Stimulated activated naive CD8-positive, alpha-beta T cell treated with anti-CD3 and anti-CD28 coated beads, Interleukin-15, amount 100 ng/mL, for 72 hours (primary cell): Measurements from ENCODE around the gene LCN12.

Experiments used
- ATAC-seq: fragments of 150-1000 bp; cut with Tn5 transposase; 2 replicates; pipeline ENCODE4 v1.10.0; 2021; ENCODE audit warnings: mild to moderate bottlenecking, moderate library complexity
- DNase-seq, 2 donors: peaks; one replicate each; pipeline ENCODE4 v3.0.0; 2021 to 2022
- H3K27ac Mint-ChIP-seq, 2 donors: one replicate each; pipeline ENCODE4 v1.8.0; 2022; ENCODE audit warnings: mild to moderate bottlenecking in 2 of 2, mixed read lengths in 2 of 2, moderate library complexity in 2 of 2
- H3K27me3 Mint-ChIP-seq: one replicate; pipeline ENCODE4 v1.8.0; 2022; ENCODE audit warnings: mixed read lengths
- H3K4me1 Mint-ChIP-seq: one replicate; pipeline ENCODE4 v1.8.0; 2022; ENCODE audit warnings: mild to moderate bottlenecking, mixed read lengths
- H3K4me3 Mint-ChIP-seq, 2 donors: one replicate each; pipeline ENCODE4 v1.8.0; 2022; ENCODE audit warnings: mild to moderate bottlenecking in 2 of 2, mixed read lengths in 2 of 2, moderate library complexity in 1 of 2
- H3K9me3 Mint-ChIP-seq, 2 donors: one replicate each; pipeline ENCODE4 v1.8.0; 2022; ENCODE audit warnings: mixed read lengths in 2 of 2

The LCN12 gene

DNA sequence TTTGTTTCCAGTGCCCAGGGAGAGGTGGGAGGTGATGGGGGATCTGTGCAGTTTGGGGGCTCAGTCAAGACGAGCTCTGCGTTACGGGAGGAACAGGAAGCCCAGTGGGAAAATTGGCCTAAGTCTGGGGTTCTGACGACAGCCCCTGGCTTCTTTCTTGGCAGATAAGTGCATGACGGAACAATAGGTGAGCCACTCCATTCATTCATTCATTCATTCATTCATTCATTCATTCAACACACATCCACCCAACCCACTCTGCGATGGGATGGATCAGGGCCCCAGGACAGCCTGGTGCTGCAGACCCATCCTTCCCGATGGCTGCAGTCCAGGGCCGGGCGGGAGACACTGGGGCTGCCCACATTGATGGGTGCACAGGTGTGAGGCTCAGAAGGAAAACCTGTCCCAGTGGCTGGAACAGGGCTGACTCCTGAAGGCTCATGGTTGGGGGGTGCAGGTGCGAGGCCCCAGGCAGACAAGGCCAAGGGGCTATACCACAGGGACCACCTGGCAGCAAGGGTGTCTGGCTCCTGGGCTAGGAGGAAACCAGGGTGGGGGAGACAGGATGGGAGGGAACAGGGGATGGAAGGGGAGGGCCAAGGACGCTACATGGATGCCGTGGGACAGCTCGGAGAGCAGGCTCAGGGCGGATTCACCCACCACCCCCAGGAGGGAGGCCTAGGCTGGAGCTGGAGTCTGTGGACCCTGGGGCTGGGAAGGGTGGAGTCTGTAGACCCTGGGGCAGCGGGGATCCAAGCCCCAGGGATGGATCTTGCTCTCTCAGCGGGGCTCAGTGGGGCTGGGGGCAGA lies 28.8 kb downstream of the LCN12 start:
- peaks cover 18% of the 10 kb centered on the region for H3K4me1 Mint-ChIP-seq
- H3K4me3 Mint-ChIP-seq: no peak overlapping the region
- DNase-seq: no peak
- ATAC-seq: no peak
- no peak overlapping the region for H3K27ac Mint-ChIP-seq
- no peaks in the 10 kb centered on the region for H3K9me3 Mint-ChIP-seq
- H3K27me3 Mint-ChIP-seq: peaks cover 18% of the 10 kb centered on the region

DNA sequence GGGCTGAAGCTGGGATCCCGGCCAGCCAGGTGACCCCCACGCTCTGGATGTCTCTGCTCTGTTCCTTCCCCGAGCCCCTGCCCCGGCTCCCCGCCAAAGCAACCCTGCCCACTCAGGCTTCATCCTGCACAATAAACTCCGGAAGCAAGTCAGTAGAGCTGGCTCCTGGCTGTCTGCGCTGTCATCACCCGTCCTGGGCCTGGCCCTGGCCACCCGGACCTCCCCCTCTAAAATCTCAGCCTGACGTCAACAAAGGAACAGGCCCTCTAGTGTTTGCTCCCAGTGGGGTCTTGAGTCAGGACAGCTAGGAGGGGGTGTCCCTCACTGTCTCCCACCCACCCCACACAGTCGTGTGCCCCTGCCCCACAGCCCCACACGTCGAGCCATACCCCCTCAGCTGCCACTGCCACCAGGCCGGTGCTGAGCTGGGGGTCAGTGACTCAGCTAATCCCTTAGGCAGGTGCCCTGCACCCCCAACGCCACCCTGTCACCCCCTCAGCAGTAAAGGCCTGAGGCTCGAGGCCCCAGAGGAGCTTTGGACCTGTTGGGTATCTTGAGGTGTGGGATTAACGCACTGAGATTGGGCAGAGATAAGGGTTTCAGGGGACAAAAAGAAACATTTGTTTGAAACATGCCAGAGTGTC lies 29.6 kb downstream of the LCN12 start:
- peaks cover 10% of the 10 kb centered on the region for H3K4me1 Mint-ChIP-seq
- no peak overlapping the region for H3K27ac Mint-ChIP-seq
- peaks cover 24% of the 10 kb centered on the region for H3K27me3 Mint-ChIP-seq
- H3K9me3 Mint-ChIP-seq: no peaks in the 10 kb centered on the region
- no peak overlapping the region for H3K4me3 Mint-ChIP-seq
- DNase-seq (no peak), ATAC-seq (no peak)

DNA sequence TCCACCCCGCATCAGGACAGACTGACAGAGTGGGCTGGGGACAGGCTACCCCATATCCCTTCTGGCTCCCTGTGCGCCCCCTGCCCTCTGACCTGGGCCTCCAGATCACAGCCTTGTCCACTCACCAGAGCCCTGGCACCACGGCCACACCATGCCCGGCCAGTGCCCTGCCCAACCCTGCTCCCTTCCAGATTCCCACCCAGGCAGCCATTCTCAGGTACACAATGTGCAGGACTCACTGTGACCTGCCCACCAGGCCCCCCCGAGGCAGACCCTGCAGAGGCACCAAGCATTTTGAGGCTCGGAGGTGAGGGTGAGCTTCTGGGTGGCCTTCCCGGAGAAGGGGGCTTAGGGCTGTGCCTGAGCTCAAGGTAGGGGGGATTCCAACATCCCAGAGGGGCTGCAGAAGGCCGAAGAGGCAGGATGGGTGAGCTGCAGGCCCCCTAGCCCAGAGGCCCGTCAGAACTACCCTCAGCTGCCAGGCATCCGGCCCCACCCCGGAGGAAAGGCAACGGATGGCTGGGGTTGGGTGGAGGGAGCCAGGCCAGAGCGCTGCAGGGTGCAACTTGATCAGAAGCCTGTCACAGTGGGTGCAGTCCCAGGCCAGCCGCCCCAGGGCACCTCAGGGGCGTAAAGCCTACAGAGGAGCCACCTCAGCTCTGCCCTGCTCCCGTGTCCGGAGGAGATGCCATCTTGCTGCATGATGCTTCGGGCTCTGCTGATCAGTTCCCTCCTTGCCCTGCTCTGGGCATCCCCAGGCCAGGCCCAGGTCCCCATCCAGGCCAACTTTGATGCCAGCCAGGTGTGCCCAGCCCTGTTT lies 30.4 kb downstream of the LCN12 start, which contains the start of gene LCNL1:
Gene LCNL1 (plus strand): TSS at position 762 of the 820 bp plus-strand sequence. CDS start 594 bp downstream, outside the sequence.
- H3K9me3 Mint-ChIP-seq: no peaks in the 10 kb centered on the region
- H3K4me1 Mint-ChIP-seq: peaks cover 3% of the 10 kb centered on the region
- H3K27me3 Mint-ChIP-seq: peaks cover 30% of the 10 kb centered on the region
- H3K4me3 Mint-ChIP-seq: no peak within 1 kb of the TSS
- DNase-seq (no peak), ATAC-seq (no peak)
- no peak within 1 kb of the TSS for H3K27ac Mint-ChIP-seq

DNA sequence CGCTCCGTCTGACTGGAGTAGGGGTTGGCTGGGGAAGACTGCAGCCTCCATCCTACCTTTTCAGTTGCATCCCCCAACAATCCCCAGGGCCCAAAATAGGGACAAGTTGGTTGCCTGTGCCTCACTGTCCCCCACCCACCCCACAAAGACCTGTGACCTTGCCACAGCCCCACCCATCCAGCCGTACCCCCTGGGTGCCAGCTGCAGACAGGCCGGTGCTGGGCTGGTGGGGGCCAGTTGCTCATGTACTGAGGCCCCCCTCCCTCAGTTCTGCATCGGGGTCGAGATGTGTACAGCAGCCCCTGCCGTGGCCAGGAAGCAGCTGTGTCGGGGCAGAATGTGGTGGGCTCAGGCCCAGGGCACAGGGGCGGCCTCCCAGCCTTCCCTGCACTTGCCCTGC lies 31.1 kb downstream of the LCN12 start:
- H3K27me3 Mint-ChIP-seq: peaks cover 37% of the 10 kb centered on the region
- no peak overlapping the region for H3K4me3 Mint-ChIP-seq
- no peak overlapping the region for H3K27ac Mint-ChIP-seq
- no peaks in the 10 kb centered on the region for H3K4me1 Mint-ChIP-seq
- ATAC-seq (no peak), DNase-seq (no peak)
- no peaks in the 10 kb centered on the region for H3K9me3 Mint-ChIP-seq

DNA sequence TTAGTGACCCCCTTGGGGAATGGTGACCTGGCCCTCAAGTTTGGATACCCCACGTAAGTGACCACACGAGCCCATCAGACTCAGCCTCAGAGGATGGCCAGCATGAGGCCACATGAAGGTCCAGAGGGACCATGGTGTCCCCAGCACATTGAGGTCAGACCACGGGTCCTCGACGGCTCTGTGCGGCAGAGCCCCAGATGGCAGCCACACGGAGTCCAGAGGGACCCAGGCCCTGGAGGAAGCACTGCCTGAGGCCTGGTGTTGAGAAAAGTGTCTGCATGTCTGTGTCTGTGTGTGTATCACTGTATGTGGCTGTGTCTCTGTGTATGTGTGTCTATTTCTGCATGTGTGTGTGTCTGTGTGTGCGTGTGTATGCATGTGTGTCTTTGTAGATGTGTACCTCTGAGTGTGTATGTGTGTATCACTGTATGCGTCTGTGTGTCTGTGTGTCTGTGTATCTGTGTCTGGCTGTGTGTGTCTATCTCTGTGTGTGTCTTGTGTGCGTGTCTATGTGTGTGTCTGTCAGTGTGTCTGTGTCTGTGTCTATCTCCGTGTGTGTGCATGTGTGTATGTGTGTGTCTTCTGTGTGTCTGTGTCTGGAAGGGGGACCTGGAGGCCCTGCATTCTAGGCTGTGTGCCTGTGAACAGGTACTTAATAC lies 31.7 kb downstream of the LCN12 start:
- H3K27ac Mint-ChIP-seq: no peak overlapping the region
- ATAC-seq: no peak
- peaks cover 38% of the 10 kb centered on the region for H3K27me3 Mint-ChIP-seq
- H3K4me3 Mint-ChIP-seq: no peak overlapping the region
- no peaks in the 10 kb centered on the region for H3K4me1 Mint-ChIP-seq
- no peak for DNase-seq
- H3K9me3 Mint-ChIP-seq: no peaks in the 10 kb centered on the region

DNA sequence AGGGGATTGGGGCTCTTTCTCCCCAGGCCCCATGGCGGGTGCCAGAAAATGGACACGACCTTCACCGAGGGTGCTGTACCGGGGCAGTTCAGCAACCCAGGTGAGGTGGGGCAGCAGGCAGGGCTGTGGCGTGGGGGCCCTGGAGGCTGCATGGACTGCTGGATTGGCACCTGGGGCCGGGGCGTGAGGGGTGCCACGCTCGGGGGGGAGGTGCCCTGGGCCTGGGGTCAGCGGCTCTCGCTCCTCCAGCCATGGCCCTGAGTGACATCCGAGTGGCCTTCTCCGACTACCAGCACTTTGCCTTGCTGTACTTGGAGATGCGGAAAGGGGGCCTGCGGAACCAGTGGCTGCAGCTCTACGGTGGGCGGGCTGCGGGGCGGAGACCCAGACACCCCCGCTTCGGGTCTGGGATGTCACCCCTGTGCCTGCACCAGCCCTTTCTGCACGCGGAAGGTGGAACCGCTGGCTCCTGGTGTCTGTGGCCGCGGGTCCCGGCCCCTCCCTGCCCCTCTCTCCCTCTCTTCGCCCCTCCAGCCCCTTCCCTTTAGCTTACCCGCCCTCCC lies 32.5 kb downstream of the LCN12 start:
- Mint-ChIP-seq H3K4me3 (no peak overlapping the region), H3K27ac (no peak overlapping the region), H3K27me3 (peaks cover 42% of the 10 kb centered on the region), H3K4me1 (no peaks in the 10 kb centered on the region), H3K9me3 (no peaks in the 10 kb centered on the region)
- no peak for DNase-seq
- peak; percentile 26 for ATAC-seq

- H3K27ac Mint-ChIP-seq: no peak overlapping the region
- H3K27me3 Mint-ChIP-seq: peaks cover 48% of the 10 kb centered on the region
- H3K4me1 Mint-ChIP-seq: no peaks in the 10 kb centered on the region
- DNase-seq (no peak), ATAC-seq (peak; percentile 27)
- H3K9me3 Mint-ChIP-seq: no peaks in the 10 kb centered on the region
- H3K4me3 Mint-ChIP-seq: peak overlapping the region in 1 of 2 donors; percentile 43
Observed at GRCh38 chr9:136985027-136985602, 33.0 kb downstream of the LCN12 start.

DNA sequence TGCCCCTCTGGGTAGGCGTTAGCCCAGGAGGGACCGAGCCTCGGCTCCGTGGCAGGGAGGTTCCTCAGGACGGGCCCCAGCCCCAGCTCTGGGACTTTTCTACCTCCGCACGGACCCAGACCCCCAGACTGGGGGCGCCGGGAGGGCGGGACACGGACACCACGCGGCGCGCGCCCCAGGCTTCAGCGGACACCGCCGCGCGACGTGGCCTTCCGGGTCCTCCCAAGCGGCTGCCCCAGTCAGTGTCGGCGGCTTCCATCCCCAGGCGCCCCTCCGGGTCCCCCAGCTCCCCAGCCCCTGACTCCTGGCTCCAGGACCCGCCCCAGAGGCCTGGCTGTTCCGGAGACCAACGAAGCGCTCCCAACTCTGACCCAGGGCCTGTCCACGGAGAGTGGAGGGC lies 33.8 kb downstream of the LCN12 start:
- ATAC-seq (no peak), DNase-seq (no peak)
- H3K4me3 Mint-ChIP-seq: peak overlapping the region in 1 of 2 donors; percentile 30
- peaks cover 51% of the 10 kb centered on the region for H3K27me3 Mint-ChIP-seq
- H3K4me1 Mint-ChIP-seq: no peaks in the 10 kb centered on the region
- H3K9me3 Mint-ChIP-seq: no peaks in the 10 kb centered on the region
- H3K27ac Mint-ChIP-seq: no peak overlapping the region

GRCh38 chr9:136988872-136989271 lies 36.8 kb downstream of the LCN12 start:
- H3K4me3 Mint-ChIP-seq: no peak overlapping the region
- H3K27ac Mint-ChIP-seq: no peak overlapping the region

GRCh38 chr9:136990242-136990911 lies 38.3 kb downstream of the LCN12 start:
- peak overlapping the region; percentile 5 to 31 for H3K4me3 Mint-ChIP-seq
- DNase-seq: no peak
- H3K27me3 Mint-ChIP-seq: peaks cover 33% of the 10 kb centered on the region
- H3K4me1 Mint-ChIP-seq: peaks cover 29% of the 10 kb centered on the region
- ATAC-seq: no peak
- H3K9me3 Mint-ChIP-seq: no peaks in the 10 kb centered on the region
- H3K27ac Mint-ChIP-seq: no peak overlapping the region

More at GRCh38 chr9:136988872-136989271, 36.8 kb downstream of the LCN12 start:
- H3K4me1 Mint-ChIP-seq: peaks cover 21% of the 10 kb centered on the region
- peaks cover 45% of the 10 kb centered on the region for H3K27me3 Mint-ChIP-seq
- H3K9me3 Mint-ChIP-seq: no peaks in the 10 kb centered on the region
- ATAC-seq: no peak
- DNase-seq: no peak

DNA sequence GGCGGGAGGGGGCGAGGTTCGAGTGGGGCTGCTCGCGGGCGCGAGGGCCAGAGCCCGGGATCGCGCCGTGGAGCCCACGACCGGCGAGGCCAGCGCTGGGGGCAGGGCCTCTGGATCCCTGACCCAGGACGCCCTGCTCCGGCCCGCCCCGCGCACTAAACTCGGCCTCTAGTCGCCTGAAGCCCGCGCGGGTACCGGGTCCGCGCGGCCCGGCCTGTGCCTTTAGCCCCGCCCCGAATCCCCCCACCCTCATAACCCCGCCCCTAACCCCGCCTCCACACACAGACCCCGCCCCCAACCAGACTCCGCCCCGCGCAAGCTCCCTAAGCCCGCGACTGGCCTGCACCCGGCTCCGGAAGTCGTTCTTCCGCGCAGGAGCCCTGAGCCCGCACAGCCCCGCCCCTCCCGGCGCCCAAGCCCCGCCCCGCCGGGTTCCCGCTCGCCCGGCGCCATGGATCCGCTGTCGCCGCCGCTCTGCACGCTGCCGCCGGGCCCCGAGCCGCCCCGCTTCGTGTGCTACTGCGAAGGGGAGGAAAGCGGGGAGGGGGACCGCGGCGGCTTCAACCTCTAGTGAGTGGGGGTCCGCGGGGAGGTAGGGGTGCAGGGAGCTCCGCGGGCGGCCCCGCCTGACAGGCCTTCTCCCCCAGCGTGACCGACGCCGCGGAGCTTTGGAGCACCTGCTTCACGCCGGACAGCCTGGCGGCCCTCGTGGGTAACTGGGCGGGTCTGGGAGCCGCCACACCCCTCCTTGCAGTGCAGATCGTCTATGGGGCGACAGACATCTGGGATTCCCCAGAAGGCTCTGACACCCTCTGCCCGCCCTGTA lies 40.1 kb downstream of the LCN12 start, which contains the start of gene PAXX:
Gene PAXX (plus strand): TSS at position 430 of the 826 bp plus-strand sequence. CDS start 22 bp downstream, at position 452.
- ATAC-seq: peak; percentile 85
- peaks cover 23% of the 10 kb centered on the region for H3K27me3 Mint-ChIP-seq
- peak; percentile 94 to 98 for DNase-seq
- no peaks in the 10 kb centered on the region for H3K9me3 Mint-ChIP-seq
- peaks cover 47% of the 10 kb centered on the region for H3K4me1 Mint-ChIP-seq
- H3K4me3 Mint-ChIP-seq: peak within 1 kb of the TSS; percentile 88 to 93
- H3K27ac Mint-ChIP-seq: peak within 1 kb of the TSS; percentile 73 to 81

DNA sequence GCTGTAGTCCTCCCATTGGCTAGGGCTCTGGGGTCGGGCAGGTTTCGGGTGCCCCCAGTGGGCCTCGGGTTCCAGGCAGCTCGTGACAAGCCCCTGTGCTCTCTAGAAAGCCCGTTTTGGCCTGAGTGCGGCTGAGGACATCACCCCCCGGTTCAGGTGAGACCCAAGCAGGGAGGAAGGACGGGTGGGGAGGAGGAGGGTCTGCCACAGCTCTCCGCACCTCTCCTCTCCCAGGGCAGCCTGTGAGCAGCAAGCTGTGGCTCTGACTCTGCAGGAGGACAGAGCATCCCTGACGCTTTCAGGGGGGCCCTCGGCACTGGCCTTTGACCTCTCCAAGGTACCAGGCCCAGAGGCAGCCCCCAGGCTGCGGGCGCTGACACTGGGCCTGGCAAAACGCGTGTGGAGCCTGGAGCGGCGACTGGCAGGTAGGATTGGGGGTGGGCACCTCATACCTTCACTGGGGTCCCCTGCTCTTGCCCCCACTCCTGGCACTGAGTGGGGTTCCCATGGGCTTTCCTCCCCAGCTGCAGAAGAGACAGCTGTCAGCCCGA lies 40.8 kb downstream of the LCN12 start:
- H3K4me1 Mint-ChIP-seq: peaks cover 54% of the 10 kb centered on the region
- ATAC-seq: peak; percentile 4

DNA sequence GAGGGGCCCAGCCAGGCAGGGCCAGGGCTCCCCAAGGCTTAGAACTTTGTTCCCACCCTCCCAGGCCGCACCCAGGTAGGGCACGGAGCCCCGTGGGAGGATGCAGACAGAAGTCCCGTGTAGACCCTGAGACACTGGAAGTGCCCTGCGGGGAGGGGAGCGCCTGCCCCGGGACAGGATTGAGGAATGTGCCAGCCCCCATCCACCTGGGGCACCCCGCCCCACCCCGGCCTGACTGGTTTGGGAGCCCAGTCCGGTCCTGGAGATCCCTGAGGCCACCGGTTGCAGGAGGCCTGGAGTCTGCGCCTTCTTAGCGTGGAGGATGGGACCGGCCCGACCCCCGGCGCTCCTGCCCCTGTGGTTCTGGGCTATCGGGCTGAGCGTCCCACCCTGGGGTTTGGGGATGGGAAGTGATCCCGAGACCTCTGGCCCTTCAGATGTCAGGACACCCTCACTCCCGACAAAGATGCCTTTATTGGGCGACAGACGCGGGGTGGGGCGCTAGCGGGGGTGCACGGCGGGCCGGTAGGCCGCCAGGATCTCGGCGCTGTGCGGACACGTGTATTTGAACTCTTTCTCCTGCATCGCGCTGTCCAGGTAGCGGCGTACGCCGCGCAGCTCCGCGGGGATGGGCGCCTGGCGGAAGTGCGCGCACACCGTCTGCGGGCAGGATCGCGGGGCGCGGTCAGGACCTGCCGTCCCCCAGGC lies 42.3 kb downstream of the LCN12 start:
- H3K27me3 Mint-ChIP-seq: peaks cover 21% of the 10 kb centered on the region
- H3K9me3 Mint-ChIP-seq: no peaks in the 10 kb centered on the region
- no peak overlapping the region for H3K27ac Mint-ChIP-seq
- ATAC-seq: no peak
- DNase-seq: no peak
- peaks cover 68% of the 10 kb centered on the region for H3K4me1 Mint-ChIP-seq
- H3K4me3 Mint-ChIP-seq: peak overlapping the region; percentile 88 to 93

More for the DNA sequence above, 40.8 kb downstream of the LCN12 start:
- Mint-ChIP-seq H3K27me3 (peaks cover 22% of the 10 kb centered on the region), H3K9me3 (no peaks in the 10 kb centered on the region), H3K4me3 (peak overlapping the region; percentile 88 to 93), H3K27ac (peak overlapping the region; percentile 54 to 81)
- DNase-seq: no peak
